Right atrium auricular region (tissue), 2 donors: ENCODE results near the gene PRELID3B. TPM values are rescaled to one million over a fixed set of nuclear protein-coding genes. Genes with fewer than 3 reads are reported as not detected.
A peak's percentile ranks its signal among the peaks of the same experiment; 100 is the strongest.

Source experiments
- DNase-seq: peaks from one replicate; pipeline ENCODE4 v3.0.0-alpha.2; 2019; ENCODE audit warnings: low spot score
- H3K27ac ChIP-seq, 2 donors: fragments of 200-600 bp; sonication (generic); 1 replicate in 1 of 2; 2 replicates in 1 of 2; pipeline ENCODE4 v1.5.1; 2016 to 2019
- H3K27me3 ChIP-seq, 2 donors: fragments of 200-600 bp; sonication (generic); one replicate each; pipeline versions ENCODE4 v1.5.1 to v1.6.0; 2017 to 2019
- H3K36me3 ChIP-seq: fragments of 200-600 bp; sonication (generic); one replicate; pipeline ENCODE4 v1.5.1; 2016
- H3K4me1 ChIP-seq, 2 donors: fragments of 200-600 bp; sonication (generic); one replicate each; pipeline versions ENCODE4 v1.5.1 to v1.6.0; 2017 to 2019
- H3K4me3 ChIP-seq, 2 donors: fragments of 200-600 bp; sonication (generic); 1 replicate in 1 of 2; 2 replicates in 1 of 2; pipeline ENCODE4 v1.5.1; 2017 to 2019; ENCODE audit warnings: mild to moderate bottlenecking in 1 of 2, moderate library complexity in 1 of 2
- H3K9me3 ChIP-seq, 2 donors: fragments of 200-600 bp; sonication (generic); one replicate each; pipeline ENCODE4 v1.5.1; 2019
- CTCF ChIP-seq, 2 donors: fragments of 200-600 bp; sonication (generic); IDR thresholded peaks; one replicate each; pipeline ENCODE4 v1.5.1; 2019; ENCODE audit warnings: antibody characterized with exemption in 2 of 2
- total RNA-seq, 2 donors: library from RNA; depleted of rRNA; stranded (reverse); fragments of >200 nt; gene quantifications; one replicate each; pipeline ENCODE4 v1.1.0, GENCODE V29; 2016

Gene PRELID3B
- total RNA-seq, 2 donors from 2014 or later: 34.6 to 35.2 TPM

- H3K27me3 ChIP-seq: no peaks in the 10 kb centered on the region
- DNase-seq: no peak
- TF ChIP-seq CTCF (IDR thresholded peaks at IDR 0.05): no peak
- H3K4me3 ChIP-seq: peak overlapping the region; percentile 86 to 93
- H3K4me1 ChIP-seq: peaks cover 0 to 69% of the 10 kb centered on the region in 2 donors
- no peaks in the 10 kb centered on the region for H3K9me3 ChIP-seq
- peak overlapping the region; percentile 89 to 92 for H3K27ac ChIP-seq
- H3K36me3 ChIP-seq: peaks cover 29% of the 10 kb centered on the region
Measured at GRCh38 chr20:59005523-59006166, 36.9 kb downstream of the PRELID3B start.

- Histone ChIP-seq H3K4me1 (peaks cover 0 to 62% of the 10 kb centered on the region in 2 donors), H3K27ac (peak overlapping the region; percentile 89 to 92), H3K36me3 (peaks cover 36% of the 10 kb centered on the region), H3K27me3 (no peaks in the 10 kb centered on the region), H3K4me3 (peak overlapping the region; percentile 86 to 93), H3K9me3 (no peaks in the 10 kb centered on the region)
- DNase-seq: no peak
- TF ChIP-seq CTCF (IDR thresholded peaks at IDR 0.05): no peak
Measured at GRCh38 chr20:59004763-59005522, 37.6 kb downstream of the PRELID3B start.

- DNase-seq: no peak
- Histone ChIP-seq H3K9me3 (no peaks in the 10 kb centered on the region), H3K36me3 (peaks cover 36% of the 10 kb centered on the region), H3K4me1 (peaks cover 0 to 58% of the 10 kb centered on the region in 2 donors), H3K27ac (peak overlapping the region; percentile 31 to 92), H3K27me3 (no peaks in the 10 kb centered on the region), H3K4me3 (peak overlapping the region in 1 of 2 donors; percentile 86)
- no peak for TF ChIP-seq CTCF (IDR thresholded peaks at IDR 0.05)
Measured at GRCh38 chr20:59004493-59004762, 38.2 kb downstream of the PRELID3B start.

GRCh38 chr20:59003836-59004492 is 38.6 kb downstream of the PRELID3B start:
- no peak for TF ChIP-seq CTCF (IDR thresholded peaks at IDR 0.05)
- H3K4me3 ChIP-seq: no peak overlapping the region
- H3K4me1 ChIP-seq: peaks cover 0 to 55% of the 10 kb centered on the region in 2 donors
- no peaks in the 10 kb centered on the region for H3K9me3 ChIP-seq
- no peaks in the 10 kb centered on the region for H3K27me3 ChIP-seq
- peak overlapping the region; percentile 31 to 92 for H3K27ac ChIP-seq
- H3K36me3 ChIP-seq: peaks cover 36% of the 10 kb centered on the region
- no peak for DNase-seq

- no peak for TF ChIP-seq CTCF (IDR thresholded peaks at IDR 0.05)
- no peak for DNase-seq
- Histone ChIP-seq H3K4me3 (no peak overlapping the region), H3K36me3 (peaks cover 38% of the 10 kb centered on the region), H3K4me1 (peaks cover 0 to 47% of the 10 kb centered on the region in 2 donors), H3K27ac (no peak overlapping the region), H3K27me3 (no peaks in the 10 kb centered on the region), H3K9me3 (no peaks in the 10 kb centered on the region)
Measured at GRCh38 chr20:59002874-59003399, 39.6 kb downstream of the PRELID3B start.
